Loucy (cell line): ENCODE results near the gene GNA12.

Experiments used
- EZH2phosphoT487 ChIP-seq: fragments of 200-600 bp; IDR thresholded peaks from 2 replicates; pipeline ENCODE4 v1.6.1; 2018; ENCODE audit warnings: antibody characterized with exemption, mild to moderate bottlenecking, moderate library complexity, borderline replicate concordance
- TF ChIP-seq, protein P1 (sequence below): fragments of 200-600 bp; sonication (generic); conservative IDR thresholded peaks from 2 replicates; pipeline ENCODE4 v1.5.1; 2014; ENCODE audit warnings: mild to moderate bottlenecking, antibody characterized with exemption, low read length

DNA sequence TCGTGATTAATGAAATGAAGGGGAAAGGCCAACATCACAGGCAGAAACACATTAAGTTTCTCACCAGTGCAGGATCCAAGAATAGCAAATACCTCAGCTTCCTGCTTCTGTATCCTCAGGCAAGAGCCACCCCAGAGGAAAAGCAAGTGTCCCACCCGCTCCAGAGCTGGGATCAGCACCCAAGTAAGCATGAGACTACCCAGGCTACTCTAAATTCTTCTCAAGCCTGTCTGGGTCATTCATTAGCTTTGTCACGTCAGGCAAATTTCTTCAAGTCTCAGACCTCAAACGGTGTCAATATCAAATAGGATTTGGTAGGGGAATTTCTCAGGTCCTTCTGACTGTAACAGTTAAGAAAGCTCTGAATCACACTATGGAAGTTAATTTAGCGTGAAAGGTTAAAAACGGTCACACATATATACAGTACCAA is 59.0 kb downstream of the GNA12 start:
- TF ChIP-seq, protein P1, sequence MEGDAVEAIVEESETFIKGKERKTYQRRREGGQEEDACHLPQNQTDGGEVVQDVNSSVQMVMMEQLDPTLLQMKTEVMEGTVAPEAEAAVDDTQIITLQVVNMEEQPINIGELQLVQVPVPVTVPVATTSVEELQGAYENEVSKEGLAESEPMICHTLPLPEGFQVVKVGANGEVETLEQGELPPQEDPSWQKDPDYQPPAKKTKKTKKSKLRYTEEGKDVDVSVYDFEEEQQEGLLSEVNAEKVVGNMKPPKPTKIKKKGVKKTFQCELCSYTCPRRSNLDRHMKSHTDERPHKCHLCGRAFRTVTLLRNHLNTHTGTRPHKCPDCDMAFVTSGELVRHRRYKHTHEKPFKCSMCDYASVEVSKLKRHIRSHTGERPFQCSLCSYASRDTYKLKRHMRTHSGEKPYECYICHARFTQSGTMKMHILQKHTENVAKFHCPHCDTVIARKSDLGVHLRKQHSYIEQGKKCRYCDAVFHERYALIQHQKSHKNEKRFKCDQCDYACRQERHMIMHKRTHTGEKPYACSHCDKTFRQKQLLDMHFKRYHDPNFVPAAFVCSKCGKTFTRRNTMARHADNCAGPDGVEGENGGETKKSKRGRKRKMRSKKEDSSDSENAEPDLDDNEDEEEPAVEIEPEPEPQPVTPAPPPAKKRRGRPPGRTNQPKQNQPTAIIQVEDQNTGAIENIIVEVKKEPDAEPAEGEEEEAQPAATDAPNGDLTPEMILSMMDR, result no peak
- no peak for TF ChIP-seq EZH2phosphoT487
